Kidney epithelial cell (primary cell): ENCODE data around the gene INTS7. TPM values are rescaled to one million over a fixed set of nuclear protein-coding genes. Genes with fewer than 3 reads are reported as not detected.

ENCODE experiments used
- DNase-seq: peaks from one replicate; pipeline ENCODE4 v3.0.0-alpha.2; 2010; ENCODE audit warnings: low read depth
- H3K27me3 ChIP-seq: 2 replicates; pipeline ENCODE4 v1.6.0; 2011; ENCODE audit warnings: low read length; ENCODE audit not compliant: control insufficient read depth, insufficient read depth
- H3K36me3 ChIP-seq: 2 replicates; pipeline ENCODE4 v1.5.1; 2011; ENCODE audit warnings: low read length; ENCODE audit not compliant: control insufficient read depth, insufficient read depth
- H3K4me3 ChIP-seq: 2 replicates; pipeline ENCODE4 v1.5.1; 2011; ENCODE audit warnings: low read depth, mild to moderate bottlenecking, control low read depth, low read length
- total RNA-seq: library from RNA; depleted of rRNA; stranded (reverse); fragments of >200 nt; gene quantifications from 2 replicates; pipeline ENCODE4 v1.2.3, GENCODE V29; 2015
- TF ChIP-seq, protein P1 (sequence below): IDR thresholded peaks from 2 replicates; pipeline ENCODE4 v1.5.1; 2011; ENCODE audit warnings: mild to moderate bottlenecking, moderate library complexity, low read length, control low read depth, inconsistent platforms; ENCODE audit not compliant: insufficient read depth, poor library complexity, severe bottlenecking

INTS7 gene
- total RNA-seq, 1 donor from 2014 or later, result 11.7 TPM

DNA sequence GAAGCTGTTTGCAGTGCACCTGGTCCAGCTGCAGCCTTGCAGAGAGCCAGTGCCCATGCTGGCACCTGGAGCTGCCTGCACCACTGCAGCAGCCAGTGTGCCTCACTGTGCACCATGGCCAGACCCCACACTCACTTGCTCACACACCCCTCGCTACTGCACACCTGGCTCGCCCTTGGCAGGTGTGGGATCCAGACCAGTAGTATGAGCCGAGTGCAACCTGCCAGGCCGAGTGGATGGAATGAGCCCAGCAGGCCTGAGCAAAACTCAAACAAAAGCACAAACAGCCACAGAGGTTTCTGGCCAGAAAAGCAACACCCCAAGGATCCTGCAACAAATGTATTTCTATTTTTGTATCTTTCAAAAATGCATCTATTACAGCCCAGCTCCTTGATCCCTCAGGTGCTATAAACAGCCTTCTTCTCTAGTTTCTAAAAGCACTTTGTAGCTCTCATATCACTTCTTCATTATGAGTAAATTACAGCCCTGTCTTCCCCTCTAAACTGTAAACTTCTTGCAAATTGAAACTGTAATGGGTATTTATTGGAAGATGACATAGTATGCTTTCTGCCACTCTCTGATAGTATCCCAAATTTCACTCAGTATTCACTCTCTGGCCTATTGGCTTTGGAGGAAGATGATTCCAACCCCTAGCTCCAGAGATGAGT lies 132.6 kb downstream of the INTS7 start:
- H3K36me3 ChIP-seq, result no peaks in the 10 kb centered on the region
- no peaks in the 10 kb centered on the region for H3K27me3 ChIP-seq
- no peak for DNase-seq
- TF ChIP-seq, protein P1, sequence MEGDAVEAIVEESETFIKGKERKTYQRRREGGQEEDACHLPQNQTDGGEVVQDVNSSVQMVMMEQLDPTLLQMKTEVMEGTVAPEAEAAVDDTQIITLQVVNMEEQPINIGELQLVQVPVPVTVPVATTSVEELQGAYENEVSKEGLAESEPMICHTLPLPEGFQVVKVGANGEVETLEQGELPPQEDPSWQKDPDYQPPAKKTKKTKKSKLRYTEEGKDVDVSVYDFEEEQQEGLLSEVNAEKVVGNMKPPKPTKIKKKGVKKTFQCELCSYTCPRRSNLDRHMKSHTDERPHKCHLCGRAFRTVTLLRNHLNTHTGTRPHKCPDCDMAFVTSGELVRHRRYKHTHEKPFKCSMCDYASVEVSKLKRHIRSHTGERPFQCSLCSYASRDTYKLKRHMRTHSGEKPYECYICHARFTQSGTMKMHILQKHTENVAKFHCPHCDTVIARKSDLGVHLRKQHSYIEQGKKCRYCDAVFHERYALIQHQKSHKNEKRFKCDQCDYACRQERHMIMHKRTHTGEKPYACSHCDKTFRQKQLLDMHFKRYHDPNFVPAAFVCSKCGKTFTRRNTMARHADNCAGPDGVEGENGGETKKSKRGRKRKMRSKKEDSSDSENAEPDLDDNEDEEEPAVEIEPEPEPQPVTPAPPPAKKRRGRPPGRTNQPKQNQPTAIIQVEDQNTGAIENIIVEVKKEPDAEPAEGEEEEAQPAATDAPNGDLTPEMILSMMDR, result no peak
- H3K4me3 ChIP-seq, result no peak overlapping the region

DNA sequence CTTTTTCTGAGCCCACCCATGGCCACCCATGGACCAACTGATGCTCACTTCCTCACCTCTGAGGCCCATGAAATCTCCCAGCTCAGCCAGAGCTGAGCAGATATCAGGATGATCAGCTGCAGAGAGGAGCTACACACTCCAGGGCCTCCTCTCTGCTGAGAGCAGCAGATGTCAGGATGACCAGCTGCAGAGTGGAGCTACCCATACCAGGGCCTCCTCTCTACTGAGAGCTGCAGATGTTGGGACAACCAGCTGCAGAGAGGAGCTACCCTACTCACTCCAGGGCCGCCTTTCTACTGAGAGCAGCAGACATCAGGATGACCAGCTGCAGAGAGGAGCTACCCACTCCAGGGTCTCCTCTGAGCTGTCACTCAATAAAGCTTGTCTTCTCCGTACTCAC lies 133.4 kb downstream of the INTS7 start:
- H3K36me3 ChIP-seq, result no peaks in the 10 kb centered on the region
- DNase-seq, result no peak
- TF ChIP-seq, protein P1, result no peak
- no peaks in the 10 kb centered on the region for H3K27me3 ChIP-seq
- no peak overlapping the region for H3K4me3 ChIP-seq

DNA sequence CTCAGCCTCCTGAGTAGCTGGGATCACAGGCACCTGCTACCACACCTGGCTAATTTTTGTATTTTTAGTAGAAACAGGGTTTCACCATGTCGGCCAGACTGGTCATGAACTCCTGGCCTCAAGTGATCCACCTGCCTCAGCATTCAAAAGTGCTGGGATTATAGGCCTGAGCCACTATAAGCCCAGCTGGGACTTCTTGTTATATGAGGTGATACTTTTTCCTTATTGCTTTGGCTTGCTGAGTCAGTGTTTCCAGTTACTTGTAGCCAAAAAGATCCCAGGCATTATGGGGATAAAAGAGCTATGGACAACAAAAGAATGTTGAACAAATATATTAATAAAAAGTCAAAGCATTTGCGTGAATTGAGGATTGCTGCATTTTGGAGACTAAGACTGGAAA lies 134.9 kb downstream of the INTS7 start:
- Histone ChIP-seq H3K27me3 (no peaks in the 10 kb centered on the region), H3K4me3 (no peak overlapping the region), H3K36me3 (no peaks in the 10 kb centered on the region)
- TF ChIP-seq, protein P1, result no peak
- DNase-seq, result no peak

DNA sequence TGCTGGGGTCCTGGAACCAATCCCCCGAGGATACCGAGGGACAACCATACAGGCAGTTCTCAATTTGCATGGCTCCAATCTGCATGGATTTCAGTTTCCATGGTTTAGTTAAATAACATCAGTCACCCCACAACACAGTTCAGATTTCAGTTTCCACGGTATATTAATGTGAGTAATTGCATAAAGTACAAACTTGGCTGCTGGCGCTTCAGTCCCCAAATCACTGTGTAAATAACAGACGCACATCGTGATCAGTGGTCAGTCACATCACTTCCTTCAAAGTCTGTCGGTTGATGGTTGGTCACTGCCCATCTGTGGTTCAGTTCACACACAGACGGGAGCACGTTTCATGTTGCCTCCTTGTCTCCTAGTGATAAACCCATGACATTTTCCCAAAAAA lies 138.4 kb downstream of the INTS7 start:
- Histone ChIP-seq H3K36me3 (no peaks in the 10 kb centered on the region), H3K27me3 (no peaks in the 10 kb centered on the region), H3K4me3 (no peak overlapping the region)
- TF ChIP-seq, protein P1, result no peak
- DNase-seq, result no peak

DNA sequence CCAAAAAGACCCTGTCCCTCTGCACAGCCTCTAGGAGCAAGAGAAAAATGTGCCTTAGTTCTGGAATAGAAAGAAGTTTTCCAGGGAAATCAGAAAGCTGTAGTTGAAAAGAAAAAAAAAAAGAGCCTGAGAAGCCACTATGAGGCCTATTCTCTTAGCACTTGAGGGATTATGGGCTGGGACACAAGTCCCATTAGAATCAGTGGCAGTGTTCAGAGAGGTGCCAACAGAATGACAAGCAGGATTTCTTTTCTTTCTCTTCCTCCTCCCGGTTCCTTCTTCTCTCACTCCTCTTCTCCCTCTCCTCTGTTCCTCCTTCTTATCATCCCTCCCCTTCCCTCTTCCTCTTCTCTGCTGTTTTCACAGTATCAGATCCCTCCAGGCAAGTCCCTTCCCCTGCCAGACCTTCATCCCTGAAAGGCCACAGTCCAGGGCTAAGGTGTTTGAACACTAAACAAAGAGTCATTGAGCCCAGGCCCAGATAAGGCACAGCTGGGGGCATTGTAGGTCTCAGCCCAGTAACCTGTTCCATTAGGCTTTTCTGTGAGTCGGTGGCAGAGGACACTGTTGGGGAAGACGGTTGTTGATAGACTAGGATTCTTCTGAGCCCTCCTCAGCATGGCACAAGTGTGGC lies 140.1 kb downstream of the INTS7 start:
- H3K27me3 ChIP-seq, result no peaks in the 10 kb centered on the region
- H3K36me3 ChIP-seq, result no peaks in the 10 kb centered on the region
- DNase-seq, result no peak
- no peak overlapping the region for H3K4me3 ChIP-seq
- TF ChIP-seq, protein P1, result no peak

DNA sequence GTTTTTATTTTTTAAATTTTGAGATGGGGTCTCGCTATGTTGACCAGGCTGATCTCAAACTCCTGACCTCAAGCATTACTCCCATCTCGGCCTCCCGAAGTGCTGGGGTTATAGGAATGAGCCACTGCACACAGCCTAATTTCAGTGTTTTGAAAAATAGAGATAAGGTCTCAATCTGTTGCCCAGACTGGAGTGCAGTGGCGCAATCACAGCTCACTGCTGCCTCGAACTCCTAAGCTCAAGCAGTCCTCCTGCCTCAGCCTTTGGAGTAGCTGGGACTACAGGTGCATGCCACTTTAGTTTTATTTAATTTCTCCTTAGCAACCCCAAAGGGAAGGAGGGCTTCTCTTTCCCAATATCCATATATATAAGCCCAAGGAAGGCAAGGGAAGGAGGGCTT lies 141.0 kb downstream of the INTS7 start:
- Histone ChIP-seq H3K27me3 (no peaks in the 10 kb centered on the region), H3K36me3 (no peaks in the 10 kb centered on the region), H3K4me3 (no peak overlapping the region)
- TF ChIP-seq, protein P1, result no peak
- DNase-seq, result no peak
